Omental fat pad (tissue), 4 donors: ENCODE data around the gene CP. TPM values are rescaled to one million over a fixed set of nuclear protein-coding genes. Genes with fewer than 3 reads are reported as not detected.
"Not testable (repeated sequence)": the region's sequence is repeated elsewhere in the genome, so short reads cannot be mapped to it uniquely, and the experiment has no call there.

ENCODE experiments used
- ATAC-seq: fragments of 150-250 bp; one replicate; pipeline ENCODE4 v1.9.1; 2016; ENCODE audit warnings: mild to moderate bottlenecking, moderate library complexity; ENCODE audit not compliant: low FRiP score
- DNase-seq: peaks from one replicate; pipeline ENCODE4 v3.0.0-alpha.2; 2019; ENCODE audit warnings: low spot score
- CTCF ChIP-seq, 3 donors: fragments of 450-650 bp; IDR thresholded peaks; one replicate each; pipeline ENCODE4 v1.5.1; 2016 to 2017; ENCODE audit warnings: antibody characterized with exemption in 3 of 3, mild to moderate bottlenecking in 3 of 3, moderate library complexity in 2 of 3
- total RNA-seq, 4 donors: library from RNA; depleted of rRNA; stranded (reverse); fragments of >200 nt; gene quantifications; one replicate each; pipeline ENCODE4 v1.1.0, GENCODE V29; 2016

Gene CP
- total RNA-seq, 4 donors from 2014 or later, result 0.95 to 24.3 (median 9.3) TPM

- ATAC-seq (no peak), DNase-seq (no peak)
- TF ChIP-seq CTCF (IDR thresholded peaks at IDR 0.05), result no peak
Measured at GRCh38 chr3:149199474-149199873, 22.2 kb downstream of the CP start.

- no peak for TF ChIP-seq CTCF (IDR thresholded peaks at IDR 0.05)
- DNase-seq (no peak), ATAC-seq (no peak)
Measured at GRCh38 chr3:149198611-149199010, 23.0 kb downstream of the CP start.

GRCh38 chr3:149197669-149198068 lies 24.0 kb downstream of the CP start:
- no peak for ATAC-seq
- no peak for DNase-seq
- TF ChIP-seq CTCF (IDR thresholded peaks at IDR 0.05), result no peak

GRCh38 chr3:149196805-149197592 lies 24.6 kb downstream of the CP start:
- not testable (repeated sequence) for ATAC-seq

GRCh38 chr3:149195221-149195620 lies 26.4 kb downstream of the CP start:
- TF ChIP-seq CTCF (IDR thresholded peaks at IDR 0.05), result no peak
- no peak for ATAC-seq
- DNase-seq, result no peak

More at GRCh38 chr3:149196805-149197592, 24.6 kb downstream of the CP start:
- not testable (repeated sequence) for DNase-seq

GRCh38 chr3:149188494-149188893 lies 33.1 kb downstream of the CP start:
- DNase-seq, result no peak
- no peak for ATAC-seq
- TF ChIP-seq CTCF (IDR thresholded peaks at IDR 0.05), result no peak

- no peak for DNase-seq
- no peak for TF ChIP-seq CTCF (IDR thresholded peaks at IDR 0.05)
- ATAC-seq, result no peak
Measured at GRCh38 chr3:149186721-149187120, 34.9 kb downstream of the CP start.
